Coronary artery (tissue), 2 donors: ENCODE data around the gene RPS15.
"Not testable (repeated sequence)": the region's sequence is repeated elsewhere in the genome, so short reads cannot be mapped to it uniquely, and the experiment has no call there.

ENCODE experiments used
- DNase-seq: peaks from one replicate; pipeline ENCODE4 v3.0.0-alpha.2; 2017; ENCODE audit warnings: low spot score
- H3K27ac ChIP-seq, 2 donors: fragments of 200-600 bp; sonication (generic); one replicate each; pipeline ENCODE4 v1.5.1; 2016 to 2019
- H3K4me3 ChIP-seq: fragments of 200-600 bp; sonication (generic); 2 replicates; pipeline ENCODE4 v1.5.1; 2016; ENCODE audit warnings: mild to moderate bottlenecking, moderate library complexity
- CTCF ChIP-seq: fragments of 200-600 bp; sonication (generic); IDR thresholded peaks from one replicate; pipeline ENCODE4 v1.5.1; 2019; ENCODE audit warnings: antibody characterized with exemption

RPS15 gene

GRCh38 chr19:1437609-1438008, 587 bp upstream of the RPS15 start:
- H3K4me3 ChIP-seq: peak overlapping the region; percentile 87
- H3K27ac ChIP-seq: no peak overlapping the region
- no peak for DNase-seq
- TF ChIP-seq CTCF: no peak

DNA sequence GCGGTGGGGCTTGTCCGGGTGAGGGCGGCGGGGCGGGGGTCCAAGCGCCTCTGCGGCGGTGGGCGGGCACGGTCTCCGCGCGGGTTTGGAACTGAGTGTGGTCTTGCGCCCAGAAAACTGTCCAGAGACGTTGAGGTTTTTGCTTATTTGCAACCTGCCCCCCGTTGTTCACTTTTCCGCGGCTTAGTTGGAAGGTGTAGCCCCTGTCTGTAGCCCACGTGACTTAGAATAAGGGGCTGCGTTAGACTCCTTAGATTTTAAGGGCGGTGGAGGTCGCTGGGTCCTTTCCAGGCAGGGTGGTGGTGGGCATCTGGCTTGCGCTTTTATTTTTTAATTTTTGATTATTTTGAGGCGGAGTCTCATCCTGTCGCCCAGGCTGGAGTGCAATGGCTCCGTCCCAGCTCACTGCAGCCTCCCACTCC, 748 bp downstream of the RPS15 start:
- DNase-seq: no peak
- Histone ChIP-seq H3K4me3 (peak overlapping the region; percentile 87), H3K27ac (peak overlapping the region; percentile 83 to 86)
- no peak for TF ChIP-seq CTCF

- Histone ChIP-seq H3K4me3 (peak overlapping the region; percentile 87), H3K27ac (peak overlapping the region in 1 of 2 donors; percentile 83)
- not testable (repeated sequence) for DNase-seq
These were observed 1.6 kb downstream of the RPS15 start for GRCh38 chr19:1439525-1440417.

DNA sequence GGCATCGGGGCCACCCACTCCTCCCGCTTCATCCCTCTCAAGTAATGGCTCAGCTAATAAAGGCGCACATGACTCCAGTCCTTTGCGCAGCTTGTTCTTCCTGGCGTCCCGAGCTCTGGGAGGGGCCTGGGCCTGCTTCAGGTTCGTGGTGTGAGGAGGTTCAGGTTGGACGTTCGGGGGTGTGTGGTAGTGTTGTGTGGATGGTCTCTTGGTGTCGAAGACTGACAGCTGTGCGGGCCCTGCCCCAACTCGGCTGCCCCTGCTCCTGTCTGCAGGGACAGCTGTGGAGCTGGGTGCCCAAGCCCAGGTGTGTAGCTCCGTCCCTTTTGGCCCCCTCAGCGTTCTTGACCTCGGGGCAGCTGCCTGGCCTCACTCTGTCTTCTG, 2.2 kb downstream of the RPS15 start:
- DNase-seq: no peak
- Histone ChIP-seq H3K27ac (no peak overlapping the region), H3K4me3 (peak overlapping the region; percentile 87)
- no peak for TF ChIP-seq CTCF

DNA sequence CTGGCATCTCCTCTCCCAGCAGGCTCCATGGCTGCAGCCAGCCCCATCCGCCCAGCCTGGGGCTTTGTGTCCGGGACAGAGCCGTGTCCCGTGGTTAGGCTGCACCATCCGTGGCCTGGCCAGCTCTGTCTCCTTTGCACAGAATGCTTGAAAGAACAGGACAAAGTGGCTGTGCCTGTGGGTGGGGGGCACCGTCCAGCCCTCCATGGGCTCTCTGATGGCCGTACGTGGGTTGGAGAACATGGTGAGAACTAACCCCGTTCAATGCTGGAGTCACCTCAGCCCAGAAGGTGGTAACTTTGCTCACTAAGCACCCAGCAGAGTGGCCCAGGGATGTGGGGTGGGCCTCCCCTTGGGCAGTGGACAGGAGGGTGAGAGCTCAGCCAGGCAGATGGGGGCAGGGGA, 2.8 kb downstream of the RPS15 start:
- Histone ChIP-seq H3K4me3 (no peak overlapping the region), H3K27ac (no peak overlapping the region)
- no peak for TF ChIP-seq CTCF
- no peak for DNase-seq

DNA sequence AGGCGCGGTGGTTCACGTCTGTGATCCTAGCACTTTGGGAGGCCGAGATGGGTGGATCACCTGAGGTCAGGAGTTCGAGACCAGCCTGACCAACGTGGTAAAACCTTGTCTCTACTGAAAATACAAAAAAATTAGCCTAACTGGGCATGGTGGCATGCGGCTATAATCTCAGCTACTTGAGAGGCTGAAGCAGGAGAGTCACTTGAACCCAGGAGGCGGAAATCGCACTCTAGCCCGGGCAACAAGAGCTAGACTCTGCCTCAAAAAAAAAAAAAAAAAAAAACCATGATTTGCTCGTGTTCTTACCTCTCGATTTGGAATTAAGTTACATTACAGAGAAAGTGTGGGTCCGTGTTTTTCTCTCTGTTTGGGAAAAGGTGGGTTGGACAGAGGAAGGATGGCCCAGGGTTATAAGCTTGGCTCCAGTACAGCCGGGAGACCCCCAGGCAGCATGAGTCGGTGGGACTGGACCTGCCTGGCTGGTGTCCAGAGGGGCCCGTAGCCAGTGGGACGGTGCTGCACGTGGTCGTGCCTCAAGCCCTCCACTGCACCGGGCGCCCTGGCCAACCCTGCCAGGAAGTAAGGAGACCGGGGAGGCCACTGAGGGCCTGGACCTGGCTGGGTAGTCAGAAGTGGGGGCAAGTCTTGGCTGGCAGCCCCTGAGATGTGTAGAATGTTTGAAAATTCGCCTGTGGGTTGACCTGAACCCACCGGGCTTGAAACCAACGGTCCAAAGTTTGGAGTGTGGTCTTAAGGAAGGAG, 3.7 kb downstream of the RPS15 start:
- DNase-seq: no peak
- Histone ChIP-seq H3K4me3 (no peak overlapping the region), H3K27ac (no peak overlapping the region)
- no peak for TF ChIP-seq CTCF

DNA sequence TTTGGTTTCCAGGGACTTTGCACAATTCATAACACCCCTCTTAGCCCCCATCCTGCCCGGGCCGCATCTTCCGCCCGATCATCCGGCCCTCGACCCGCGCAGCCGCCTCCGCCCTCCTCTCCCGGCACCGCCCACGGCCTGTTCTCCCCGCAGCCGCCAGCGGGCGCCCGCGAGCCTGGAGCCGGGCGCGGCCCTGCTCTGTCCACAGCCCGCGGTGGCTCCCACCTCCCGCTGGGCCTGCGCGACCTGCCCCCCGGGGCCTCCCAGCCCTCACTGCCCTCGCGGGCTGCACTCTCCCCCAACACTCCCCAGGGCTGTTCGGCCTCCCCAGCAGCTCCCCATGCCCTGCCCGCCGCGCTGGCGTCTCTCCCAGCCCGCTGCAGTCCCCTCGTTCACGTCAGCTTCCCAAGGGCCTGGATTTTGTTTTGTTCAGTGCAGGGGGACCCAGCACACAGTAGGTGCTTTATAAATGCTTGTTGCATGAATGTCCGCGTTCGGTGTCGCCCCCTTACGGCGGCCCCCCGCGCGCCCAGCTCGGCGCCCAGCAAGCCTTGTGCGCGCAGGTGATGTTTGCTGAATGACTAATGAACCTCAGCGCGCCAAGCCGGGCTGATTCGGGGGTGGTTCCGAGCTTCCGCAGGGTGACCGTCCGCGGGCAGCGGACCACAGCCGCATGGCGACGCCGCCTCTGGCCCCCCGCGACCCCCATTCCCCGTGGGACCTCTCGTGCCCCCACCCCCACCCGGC, 7.2 kb downstream of the RPS15 start:
- Histone ChIP-seq H3K27ac (no peak overlapping the region), H3K4me3 (peak overlapping the region; percentile 63)
- no peak for DNase-seq
- peak; percentile 93 for TF ChIP-seq CTCF
